ENCODE data around the gene TMEM18.

- TF ChIP-seq TAF1 (IDR thresholded peaks at IDR 0.05; ENCODE audit: borderline replicate concordance, insufficient read depth, low read length) (no peak), SIN3A (IDR thresholded peaks at IDR 0.05; ENCODE audit: borderline replicate concordance, insufficient read depth, low read length) (no peak)
Observed at GRCh38 chr2:647691-648231, 29.4 kb downstream of the TMEM18 start.

All from PFSK-1 (cell line).